ENCODE results near the gene NEURL1.

Gene NEURL1

GRCh38 chr10:103546401-103546800 lies 52.9 kb downstream of the NEURL1 start:
- no peak for DNase-seq (ENCODE audit: low spot score)

GRCh38 chr10:103547391-103547946 lies 54.0 kb downstream of the NEURL1 start:
- no peak for DNase-seq (ENCODE audit: low spot score)

DNA sequence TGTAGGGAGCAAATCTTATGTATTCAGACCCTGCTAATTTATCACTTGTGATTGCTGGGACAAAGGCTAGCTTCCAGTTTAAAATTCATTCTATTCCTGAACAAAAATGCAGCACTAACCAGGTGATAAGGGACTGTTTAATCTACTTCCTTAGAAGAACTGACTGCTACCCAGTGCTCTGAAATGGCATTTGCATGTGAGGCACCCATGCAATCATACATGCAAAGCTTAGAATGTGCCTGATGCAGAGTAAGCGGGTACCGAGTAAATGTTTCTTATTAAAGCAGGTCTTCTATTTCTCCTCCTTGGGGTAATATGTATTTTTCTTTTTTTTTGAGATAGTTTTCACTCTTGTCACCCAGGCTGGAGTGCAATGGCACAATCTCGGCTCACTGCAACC lies 54.5 kb downstream of the NEURL1 start:
- no peak for DNase-seq (ENCODE audit: low spot score)

DNA sequence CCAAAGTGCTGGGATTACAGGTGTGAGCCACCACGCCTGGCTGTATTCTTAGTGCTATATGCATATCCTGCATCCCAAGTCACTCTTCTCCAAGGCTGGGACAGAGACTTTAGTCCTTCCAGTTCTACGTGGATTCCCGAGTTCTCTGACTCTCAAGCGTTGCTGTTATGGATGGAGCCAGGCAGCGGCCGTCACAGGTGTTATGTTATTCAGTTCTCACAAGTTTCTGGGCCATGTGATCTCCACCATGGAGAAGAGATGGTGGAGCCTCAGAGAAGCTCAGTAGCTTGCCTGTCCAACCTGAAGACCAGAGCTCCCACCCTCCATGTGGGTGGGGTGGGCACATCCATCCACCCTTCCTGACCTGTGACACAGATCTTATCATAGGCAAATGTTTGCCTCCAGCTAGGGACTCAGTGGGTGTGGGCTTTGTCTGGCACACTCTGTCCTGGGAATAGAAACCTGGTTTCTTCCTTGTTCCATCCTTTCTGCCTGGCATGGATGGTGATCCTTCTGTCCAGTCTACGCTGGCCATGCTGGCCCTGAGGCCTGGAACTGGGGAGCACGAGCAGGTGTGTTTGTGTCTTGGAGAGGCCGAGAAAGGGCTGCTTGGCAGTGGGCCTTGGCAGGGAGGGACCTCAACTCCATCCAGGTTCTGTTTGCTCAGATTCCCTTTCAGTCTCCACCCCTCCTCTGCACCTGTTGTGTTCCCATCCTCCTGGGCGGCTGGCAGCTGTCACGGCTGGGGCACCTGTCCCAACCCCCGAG lies 55.3 kb downstream of the NEURL1 start:
- DNase-seq (ENCODE audit: low spot score): no peak

DNA sequence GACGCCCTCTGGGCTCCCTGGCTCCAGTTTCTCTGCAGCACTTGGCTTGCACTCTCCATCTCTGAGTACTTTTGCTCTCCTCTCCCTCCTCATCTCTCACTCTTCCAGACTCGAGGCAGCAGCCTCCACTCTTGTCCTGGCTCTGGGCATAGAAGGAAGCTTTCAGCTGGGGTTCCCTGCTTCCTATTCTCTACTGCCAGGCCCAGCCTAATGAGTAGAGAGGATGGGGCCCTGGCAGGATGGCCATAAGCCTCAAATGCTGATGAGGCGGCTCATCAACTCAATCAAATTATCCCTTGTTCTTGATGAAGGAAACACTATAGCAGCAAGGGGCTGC lies 55.8 kb downstream of the NEURL1 start:
- DNase-seq (ENCODE audit: low spot score): no peak

- no peak for DNase-seq (ENCODE audit: low spot score)
These were observed 56.7 kb downstream of the NEURL1 start for GRCh38 chr10:103550229-103550628.

- peak; percentile 15 for DNase-seq (ENCODE audit: low spot score)
These were observed 58.4 kb downstream of the NEURL1 start for GRCh38 chr10:103551619-103552602.

DNA sequence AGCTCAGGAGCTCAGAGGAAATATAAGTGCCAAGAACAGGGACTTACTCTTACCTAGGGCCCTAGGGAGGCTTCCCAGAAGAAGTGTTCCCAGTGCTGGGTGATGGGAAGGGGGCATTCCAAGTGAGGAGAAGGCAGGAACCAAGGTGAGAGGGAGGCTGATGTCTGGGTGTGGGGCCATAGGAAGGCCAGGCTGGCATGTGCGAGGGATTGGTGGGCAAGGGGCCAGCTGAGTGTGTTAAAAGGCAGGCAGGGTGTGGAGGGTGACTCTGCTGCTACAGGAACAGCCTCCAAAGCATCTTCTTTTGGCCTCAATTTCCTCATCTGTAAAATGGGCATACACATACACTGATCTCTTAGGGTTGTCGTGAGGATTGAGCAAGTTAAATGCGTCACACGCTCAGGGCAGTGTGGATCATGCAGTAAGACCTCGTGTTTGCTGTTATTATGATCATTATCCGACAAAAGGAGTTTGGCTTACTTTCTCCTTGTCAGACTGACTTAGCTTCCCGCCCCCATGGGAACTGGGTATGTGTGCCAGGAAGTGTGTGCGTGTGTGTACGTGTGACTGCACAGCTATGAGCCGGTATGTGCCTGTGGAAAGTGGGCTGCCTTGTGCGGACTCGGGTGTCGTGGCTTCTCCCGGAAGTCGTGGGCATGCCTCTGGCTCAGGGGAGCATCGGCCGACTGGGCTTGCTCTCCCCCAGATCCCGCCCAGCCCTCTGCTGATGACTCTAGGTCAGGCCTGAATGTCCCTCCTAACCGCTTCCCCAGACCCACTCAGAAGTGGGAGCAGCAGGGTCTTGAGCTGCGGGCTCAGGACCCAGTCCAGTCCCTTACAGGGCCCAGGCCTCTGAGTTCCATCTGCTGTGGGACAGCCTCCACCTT lies 59.6 kb downstream of the NEURL1 start:
- DNase-seq (ENCODE audit: low spot score): no peak

- no peak for DNase-seq (ENCODE audit: low spot score)
These were observed 60.4 kb downstream of the NEURL1 start for GRCh38 chr10:103553743-103554487.

- DNase-seq (ENCODE audit: low spot score): peak; percentile 10
These were observed 61.2 kb downstream of the NEURL1 start for GRCh38 chr10:103554488-103555324.

DNA sequence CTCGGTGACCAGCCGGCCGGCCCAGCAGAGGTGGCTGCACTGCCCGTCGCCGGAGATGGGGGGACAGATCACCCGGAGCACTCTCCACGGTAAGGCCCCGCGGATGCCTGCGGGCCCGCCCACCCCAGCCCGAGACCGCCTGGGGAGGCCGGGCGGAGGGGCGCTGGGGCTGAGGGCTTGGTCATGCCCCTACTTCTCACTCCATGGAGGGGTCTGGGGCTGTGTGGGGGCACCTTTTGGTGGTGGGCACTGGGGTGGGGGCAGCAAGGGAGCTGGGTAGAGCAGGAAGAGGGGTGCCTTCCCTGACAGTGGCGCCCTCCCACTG lies 61.8 kb downstream of the NEURL1 start:
- no peak for DNase-seq (ENCODE audit: low spot score)

GRCh38 chr10:103555712-103556111 lies 62.2 kb downstream of the NEURL1 start:
- DNase-seq (ENCODE audit: low spot score): no peak

DNA sequence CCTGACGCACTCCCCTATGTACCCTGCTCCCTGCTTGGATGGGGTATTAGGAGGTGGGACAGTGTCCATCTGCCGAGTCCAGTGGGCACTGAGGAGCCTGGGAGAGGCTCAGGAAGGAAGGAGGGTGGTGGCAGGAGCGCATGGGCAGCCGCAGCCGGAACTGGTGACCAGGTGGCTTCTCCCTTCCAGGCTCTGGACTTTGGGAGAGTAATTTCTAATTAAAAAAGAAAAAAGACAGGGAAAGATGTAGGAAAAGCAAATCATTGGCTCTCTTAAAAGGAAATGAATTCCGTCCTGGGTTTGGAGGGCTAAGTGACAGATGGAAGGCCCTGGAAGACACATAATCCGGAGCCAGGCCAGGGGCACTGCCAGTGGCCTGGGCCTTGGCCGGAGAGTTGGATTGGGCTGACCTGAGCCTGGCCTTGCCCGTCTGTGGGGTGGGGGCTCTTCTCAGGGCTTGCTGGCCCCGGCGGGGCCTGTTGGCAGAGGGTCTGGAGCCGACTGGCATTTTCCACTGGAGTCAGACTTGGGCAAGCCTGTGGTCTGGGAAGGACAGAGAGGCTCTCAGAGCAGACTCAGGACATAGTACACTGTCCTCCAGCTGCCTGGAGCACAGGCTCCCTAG lies 63.0 kb downstream of the NEURL1 start:
- no peak for DNase-seq (ENCODE audit: low spot score)

GRCh38 chr10:103557455-103557854 lies 64.0 kb downstream of the NEURL1 start:
- no peak for DNase-seq (ENCODE audit: low spot score)

- no peak for DNase-seq (ENCODE audit: low spot score)
These were observed 65.4 kb downstream of the NEURL1 start for GRCh38 chr10:103558911-103559310.

- DNase-seq (ENCODE audit: low spot score): no peak
These were observed 66.3 kb downstream of the NEURL1 start for GRCh38 chr10:103559776-103560175.

DNA sequence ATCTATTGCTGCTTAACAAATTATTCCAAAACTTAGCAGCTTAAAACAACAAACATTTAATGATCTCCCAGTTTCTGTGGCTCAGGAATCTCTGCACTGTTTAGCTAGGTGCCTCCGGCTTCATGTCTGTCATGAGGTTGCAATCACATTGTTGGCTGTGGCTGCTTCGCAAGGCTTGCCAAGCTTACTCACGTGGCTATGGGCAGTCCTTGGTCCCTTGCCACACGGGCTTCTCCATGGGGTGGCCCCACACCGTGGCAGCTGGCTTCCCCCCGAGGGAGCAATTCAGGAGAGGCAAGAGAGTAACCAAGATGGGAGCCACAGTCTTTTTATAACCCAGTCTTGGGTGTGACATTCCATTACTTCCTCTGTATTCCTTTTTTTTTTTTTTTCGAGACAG lies 67.4 kb downstream of the NEURL1 start:
- no peak for DNase-seq (ENCODE audit: low spot score)

GRCh38 chr10:103562383-103562782 lies 68.9 kb downstream of the NEURL1 start:
- no peak for DNase-seq (ENCODE audit: low spot score)

GRCh38 chr10:103563231-103564115 lies 70.0 kb downstream of the NEURL1 start:
- DNase-seq (ENCODE audit: low spot score): no peak

All from globus pallidus (tissue), 1 donor.